ENCODE data around the gene GCA. TPM values are rescaled to one million over a fixed set of nuclear protein-coding genes. Genes with fewer than 3 reads are reported as not detected.
A peak's percentile ranks its signal among the peaks of the same experiment; 100 is the strongest.

GCA gene
- total and polyA plus RNA-seq, 2 donors from 2014 or later, result 25.3 to 45.6 TPM

DNA sequence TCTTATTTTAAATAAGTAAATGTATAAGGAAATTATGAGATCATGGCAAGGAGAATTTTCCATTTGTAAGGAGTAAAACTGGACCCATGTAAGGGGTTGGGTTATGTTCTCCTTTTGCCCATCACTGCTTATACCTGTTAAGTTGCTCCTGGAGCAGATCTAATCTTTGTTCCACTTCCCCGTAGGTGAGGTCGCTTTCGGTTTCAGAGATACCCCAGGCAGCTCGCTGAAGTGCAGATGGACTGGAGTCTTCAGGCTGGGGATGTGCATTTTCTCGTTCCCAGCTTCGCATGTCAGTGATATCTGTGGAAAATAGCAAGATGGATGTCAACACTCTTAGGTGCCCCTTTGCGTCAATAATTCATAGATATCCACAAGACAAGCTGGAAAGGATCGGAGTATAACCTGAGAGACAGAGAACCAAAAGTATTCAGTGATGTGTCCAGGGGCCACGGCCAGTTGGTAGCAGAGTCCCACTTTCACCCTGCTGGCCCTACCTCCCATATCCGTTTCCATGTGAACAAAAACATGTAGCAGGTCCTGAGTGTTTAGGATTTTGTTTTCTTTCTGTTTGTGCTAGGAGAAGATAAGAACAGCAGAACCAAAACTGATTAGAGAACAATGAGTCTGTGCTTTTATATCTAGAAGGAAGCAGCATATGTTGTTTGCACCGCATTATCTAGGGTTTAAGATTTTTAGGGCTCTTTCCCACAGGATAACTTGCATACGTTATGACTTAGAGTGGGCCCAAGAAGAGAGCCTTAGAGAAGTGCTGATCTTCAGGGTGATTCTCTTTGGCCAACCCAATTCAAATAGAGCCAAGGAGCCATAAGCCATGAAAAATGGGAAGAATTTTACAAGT, 36.0 kb downstream of the GCA start:
- intact Hi-C loops (cut with DNase I), result no loop called here
- no peaks in the 10 kb centered on the region for H3K9me3 ChIP-seq (ENCODE audit: control insufficient read depth in 2 of 3, insufficient read depth in 1 of 3, low read length in 3 of 3)
- H3K36me3 ChIP-seq (ENCODE audit: control insufficient read depth in 2 of 3, insufficient read depth in 3 of 3, low read length in 3 of 3), result no peaks in the 10 kb centered on the region
- no peak overlapping the region for H3K4me3 ChIP-seq (ENCODE audit: low read length in 3 of 3)
- no peak overlapping the region for H3K27ac ChIP-seq (ENCODE audit: low read depth in 2 of 2, low read length in 2 of 2)
- FAIRE-seq (no peak), DNase-seq (no peak)
- H3K4me1 ChIP-seq (ENCODE audit: control insufficient read depth in 2 of 3, insufficient read depth in 2 of 3, low read depth in 1 of 3, low read length in 3 of 3), result no peaks in the 10 kb centered on the region
- no peak overlapping the region for H3K9ac ChIP-seq (ENCODE audit: low read length in 3 of 3)
- H3K27me3 ChIP-seq (ENCODE audit: control insufficient read depth, insufficient read depth, low read length), result no peaks in the 10 kb centered on the region
- TF ChIP-seq CTCF (IDR thresholded peaks at IDR 0.05; ENCODE audit: borderline replicate concordance, extremely low read depth, insufficient read depth), result no peak

GRCh38 chr2:162381851-162382250, 37.9 kb downstream of the GCA start:
- FAIRE-seq (no peak), DNase-seq (no peak)
- Histone ChIP-seq H3K9ac (ENCODE audit: low read length in 3 of 3) (no peak overlapping the region), H3K9me3 (ENCODE audit: control insufficient read depth in 2 of 3, insufficient read depth in 1 of 3, low read length in 3 of 3) (no peaks in the 10 kb centered on the region), H3K27ac (ENCODE audit: low read depth in 2 of 2, low read length in 2 of 2) (no peak overlapping the region), H3K36me3 (ENCODE audit: control insufficient read depth in 2 of 3, insufficient read depth in 3 of 3, low read length in 3 of 3) (no peaks in the 10 kb centered on the region), H3K4me3 (ENCODE audit: low read length in 3 of 3) (no peak overlapping the region), H3K27me3 (ENCODE audit: control insufficient read depth, insufficient read depth, low read length) (no peaks in the 10 kb centered on the region), H3K4me1 (ENCODE audit: control insufficient read depth in 2 of 3, insufficient read depth in 2 of 3, low read depth in 1 of 3, low read length in 3 of 3) (no peaks in the 10 kb centered on the region)
- TF ChIP-seq CTCF (IDR thresholded peaks at IDR 0.05; ENCODE audit: borderline replicate concordance, extremely low read depth, insufficient read depth), result no peak
- intact Hi-C loops (cut with DNase I), result no loop called here

DNA sequence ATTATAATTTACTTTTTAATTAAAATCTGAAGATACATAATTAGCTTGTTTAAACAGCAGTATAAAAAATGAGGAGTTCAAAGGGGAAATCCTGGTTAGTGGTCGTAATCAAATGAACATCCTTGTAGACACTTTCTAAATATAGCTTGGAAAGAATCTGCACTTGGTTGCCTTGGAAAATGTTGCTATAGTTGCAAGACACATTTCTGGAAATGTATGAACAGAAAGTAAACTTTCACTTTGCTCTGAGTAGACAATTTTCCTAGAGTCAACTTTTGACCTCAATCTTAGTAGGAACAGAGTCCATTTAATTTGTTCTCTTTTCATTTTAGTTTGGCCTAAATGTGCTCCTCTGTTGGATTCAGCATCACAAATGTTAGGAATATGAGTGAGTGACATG, 38.3 kb downstream of the GCA start:
- Histone ChIP-seq H3K9me3 (ENCODE audit: control insufficient read depth in 2 of 3, insufficient read depth in 1 of 3, low read length in 3 of 3) (no peaks in the 10 kb centered on the region), H3K9ac (ENCODE audit: low read length in 3 of 3) (no peak overlapping the region), H3K4me3 (ENCODE audit: low read length in 3 of 3) (no peak overlapping the region), H3K27me3 (ENCODE audit: control insufficient read depth, insufficient read depth, low read length) (no peaks in the 10 kb centered on the region), H3K36me3 (ENCODE audit: control insufficient read depth in 2 of 3, insufficient read depth in 3 of 3, low read length in 3 of 3) (no peaks in the 10 kb centered on the region), H3K27ac (ENCODE audit: low read depth in 2 of 2, low read length in 2 of 2) (no peak overlapping the region), H3K4me1 (ENCODE audit: control insufficient read depth in 2 of 3, insufficient read depth in 2 of 3, low read depth in 1 of 3, low read length in 3 of 3) (no peaks in the 10 kb centered on the region)
- DNase-seq (peak in 2 of 5 donors; percentile 2 to 40), FAIRE-seq (no peak)
- intact Hi-C loops (cut with DNase I), result no loop called here
- no peak for TF ChIP-seq CTCF (IDR thresholded peaks at IDR 0.05; ENCODE audit: borderline replicate concordance, extremely low read depth, insufficient read depth)

Measured in kidney (tissue), 14 donors.